Measurements from ENCODE around the gene KCNMA1.

The KCNMA1 gene

DNA sequence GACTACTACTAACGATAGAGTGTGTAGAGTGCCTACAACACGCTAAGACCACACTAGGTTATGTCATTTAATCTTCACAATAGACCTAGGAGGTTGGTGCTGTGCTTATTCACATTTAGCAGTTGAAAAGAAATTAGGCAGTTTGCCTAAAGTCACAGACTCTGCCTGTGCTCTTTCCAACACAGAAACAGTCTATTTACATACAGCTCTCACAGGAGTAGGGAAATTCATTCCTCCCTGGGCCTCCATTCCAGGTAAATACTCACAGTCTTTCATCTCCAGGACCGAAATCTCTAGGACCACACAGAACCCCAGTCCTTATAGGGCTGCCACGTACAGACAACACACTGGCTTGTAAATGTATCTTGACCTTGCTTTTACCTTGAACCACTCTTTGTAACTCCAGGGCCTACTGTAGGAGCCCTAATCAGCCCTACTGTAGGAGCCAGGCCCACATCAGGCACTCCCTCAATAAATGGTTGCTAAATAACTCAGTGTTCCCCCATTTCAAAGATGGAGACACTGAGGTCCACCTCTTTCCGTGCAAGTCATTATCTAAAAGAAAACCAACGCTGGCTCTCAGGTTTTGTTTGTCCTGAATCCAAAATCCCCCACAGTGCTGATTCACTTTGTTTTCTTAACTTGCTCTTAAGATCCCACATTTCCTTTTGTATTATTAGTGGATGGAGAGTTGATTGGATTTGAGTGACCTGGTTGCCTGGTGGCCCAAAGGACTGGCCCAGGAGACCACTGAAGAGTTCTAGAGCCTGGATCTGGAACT lies 146.9 kb downstream of the KCNMA1 start:
- DNase-seq (ENCODE audit: low read depth in 2 of 2) = no peak

- no peak for DNase-seq (ENCODE audit: low read depth in 2 of 2)
Measured at GRCh38 chr10:77486517-77486916, 151.1 kb downstream of the KCNMA1 start.

GRCh38 chr10:77485847-77486246 lies 151.8 kb downstream of the KCNMA1 start:
- no peak for DNase-seq (ENCODE audit: low read depth in 2 of 2)

- no peak for DNase-seq (ENCODE audit: low read depth in 2 of 2)
Measured at GRCh38 chr10:77482072-77482471, 155.5 kb downstream of the KCNMA1 start.

DNA sequence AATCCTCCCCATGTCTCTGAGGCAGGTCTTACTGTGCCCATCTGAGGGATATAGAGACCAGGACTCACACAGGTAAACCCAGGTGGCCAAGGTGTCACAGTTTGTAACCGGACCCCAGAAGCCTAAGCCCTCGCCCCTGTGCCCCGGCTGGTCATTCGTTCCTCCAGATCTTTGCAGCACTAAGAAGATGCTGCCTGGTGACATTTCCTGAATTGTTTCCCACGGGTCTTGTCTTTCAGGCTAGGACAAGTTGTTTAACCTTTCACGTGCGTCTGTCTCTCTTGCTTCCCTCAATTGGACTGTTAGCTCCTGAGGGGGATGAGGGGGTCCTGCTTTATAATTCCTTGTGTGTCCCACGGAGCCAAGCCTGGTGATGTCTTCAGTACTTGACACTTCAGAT lies 158.0 kb downstream of the KCNMA1 start:
- DNase-seq (ENCODE audit: low read depth in 2 of 2) = no peak

- DNase-seq (ENCODE audit: low read depth in 2 of 2) = no peak
Measured at GRCh38 chr10:77478962-77479359, 158.6 kb downstream of the KCNMA1 start.

GRCh38 chr10:77478247-77478961 lies 159.2 kb downstream of the KCNMA1 start:
- DNase-seq (ENCODE audit: low read depth in 2 of 2) = no peak

DNA sequence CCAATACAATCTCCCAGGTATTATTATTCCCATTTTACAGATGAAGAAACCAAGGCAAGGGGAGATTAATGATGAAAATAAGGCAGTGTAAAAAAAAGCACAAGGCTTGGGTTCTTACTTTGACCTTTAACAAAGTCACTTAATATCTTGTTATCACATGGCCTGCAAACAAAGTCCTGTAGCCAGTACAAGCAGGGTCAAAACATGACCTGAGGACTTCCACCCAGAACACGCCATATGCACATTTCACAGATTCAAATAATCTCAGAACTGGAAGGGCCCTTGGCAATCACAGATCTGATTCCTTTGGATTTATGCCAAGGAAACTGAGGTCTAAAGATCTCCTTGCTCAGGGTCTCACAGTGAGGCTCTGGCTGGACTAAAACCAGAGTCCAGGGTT lies 162.1 kb downstream of the KCNMA1 start:
- no peak for DNase-seq (ENCODE audit: low read depth in 2 of 2)

DNA sequence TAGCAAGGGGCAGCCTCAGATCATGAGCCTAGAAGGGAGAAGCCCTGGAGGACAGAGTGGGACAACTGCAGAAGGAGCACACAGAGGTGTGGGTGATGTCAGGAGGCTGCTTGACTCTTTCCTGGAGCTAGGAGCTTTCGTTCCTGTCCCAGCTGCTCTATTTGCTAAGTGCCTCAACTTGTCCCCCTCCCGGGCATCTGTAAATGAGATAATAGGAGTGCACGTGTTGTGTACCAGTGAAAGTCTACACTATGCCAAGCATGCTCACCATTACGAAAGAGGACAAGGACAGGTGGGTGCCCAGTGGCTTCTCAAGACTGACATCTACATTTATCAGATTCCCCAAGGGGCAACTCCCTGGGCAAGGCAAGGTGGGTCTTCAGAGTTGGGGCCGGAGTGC lies 162.7 kb downstream of the KCNMA1 start:
- DNase-seq (ENCODE audit: low read depth in 2 of 2) = no peak

DNA sequence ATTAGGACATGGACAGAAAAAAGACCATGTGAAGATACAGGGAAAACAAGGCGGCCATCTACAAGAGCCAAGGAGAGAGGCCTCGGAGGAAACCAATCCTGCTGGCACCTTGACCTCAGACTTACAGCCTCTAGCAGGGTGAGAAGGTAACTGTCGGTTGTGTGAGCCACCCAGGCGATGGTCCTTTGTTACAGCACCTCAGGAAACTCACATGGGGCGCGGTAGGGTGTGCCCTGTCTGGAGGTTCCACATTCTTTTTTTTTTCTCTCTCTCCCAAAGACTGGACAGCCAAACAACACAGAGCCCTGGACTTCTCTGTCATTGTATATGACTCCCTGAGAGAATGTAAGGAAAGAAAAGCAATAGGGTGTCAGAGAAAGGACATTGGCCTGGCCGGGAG lies 163.2 kb downstream of the KCNMA1 start:
- no peak for DNase-seq (ENCODE audit: low read depth in 2 of 2)

DNA sequence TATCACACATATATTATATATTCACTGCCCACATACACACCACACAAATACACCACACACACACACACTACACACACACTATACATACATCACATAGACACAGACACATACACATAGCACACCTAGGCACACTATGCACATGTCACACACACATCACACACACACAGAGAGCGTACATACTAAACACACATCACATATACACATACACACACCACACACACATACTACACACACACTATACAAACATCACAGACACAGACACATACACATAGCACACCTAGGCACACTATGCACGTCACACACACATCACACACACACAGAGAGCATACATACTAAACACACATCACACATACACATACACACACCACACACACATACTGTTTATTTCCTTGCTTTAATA lies 165.5 kb downstream of the KCNMA1 start:
- no peak for DNase-seq (ENCODE audit: low read depth in 2 of 2)

- no peak for DNase-seq (ENCODE audit: low read depth in 2 of 2)
Measured at GRCh38 chr10:77471069-77471536, 166.5 kb downstream of the KCNMA1 start.

DNA sequence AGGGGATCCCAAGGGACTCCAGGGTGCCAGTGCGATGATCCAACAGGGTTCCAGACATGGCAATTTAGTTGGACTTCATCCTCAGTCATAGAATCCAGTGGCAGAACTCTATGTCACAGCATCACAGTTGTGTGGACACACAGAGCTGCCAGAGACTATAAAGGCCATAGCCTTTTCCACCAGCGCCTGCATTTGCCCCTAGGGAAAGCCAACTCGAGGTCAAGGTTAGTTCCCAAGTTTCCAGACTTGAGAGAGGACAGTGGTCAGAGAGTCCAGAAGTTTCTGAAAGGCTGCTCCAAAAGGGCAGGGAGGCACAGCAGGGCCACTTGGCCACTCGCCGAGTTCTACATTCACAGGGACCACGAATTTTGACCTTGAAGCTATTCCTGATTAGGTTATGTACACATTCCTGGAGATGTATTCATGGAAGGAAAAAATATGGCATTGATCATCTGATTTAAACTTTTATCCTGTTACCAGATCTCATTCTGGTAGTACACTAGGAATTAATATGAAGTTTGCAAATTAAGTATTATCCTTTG lies 170.1 kb downstream of the KCNMA1 start:
- no peak for DNase-seq (ENCODE audit: low read depth in 2 of 2)

DNA sequence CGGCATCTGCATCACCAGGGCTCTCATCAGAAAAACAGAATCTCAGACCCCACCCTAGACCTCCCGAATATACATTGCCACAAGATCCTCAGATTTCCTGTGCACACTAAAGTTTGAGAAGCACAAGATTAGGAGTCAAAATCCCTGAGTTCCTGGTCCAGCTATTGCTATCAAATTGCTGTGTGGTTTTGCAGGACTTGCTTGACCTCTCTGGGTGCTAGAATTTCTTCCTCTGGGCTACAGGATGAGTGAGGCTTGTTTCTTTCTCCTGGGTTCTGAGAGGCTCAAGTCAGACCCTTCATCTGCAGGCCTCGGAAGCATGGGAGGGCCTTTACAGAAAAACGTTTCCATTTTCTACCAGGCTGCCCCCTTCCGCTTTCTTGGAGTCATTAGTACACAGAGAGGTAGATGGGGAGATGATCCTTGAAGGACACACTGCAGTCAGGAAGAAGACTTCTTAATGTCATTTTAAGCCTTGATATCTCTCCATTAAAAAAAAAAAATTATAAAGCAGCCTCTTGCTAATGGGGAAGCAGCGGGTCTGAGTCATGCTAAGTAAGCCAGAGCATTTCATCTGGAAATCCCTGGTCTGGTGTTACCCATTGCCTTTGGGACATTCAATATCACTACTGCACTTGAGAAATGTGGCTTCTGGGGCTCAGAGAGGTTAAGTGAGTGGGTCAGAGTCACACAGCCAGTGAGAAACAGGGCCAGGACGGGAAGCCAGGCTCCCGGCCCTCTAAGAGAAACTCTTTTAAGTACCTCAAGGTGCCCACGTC lies 173.5 kb downstream of the KCNMA1 start:
- DNase-seq (ENCODE audit: low read depth in 2 of 2) = no peak

DNA sequence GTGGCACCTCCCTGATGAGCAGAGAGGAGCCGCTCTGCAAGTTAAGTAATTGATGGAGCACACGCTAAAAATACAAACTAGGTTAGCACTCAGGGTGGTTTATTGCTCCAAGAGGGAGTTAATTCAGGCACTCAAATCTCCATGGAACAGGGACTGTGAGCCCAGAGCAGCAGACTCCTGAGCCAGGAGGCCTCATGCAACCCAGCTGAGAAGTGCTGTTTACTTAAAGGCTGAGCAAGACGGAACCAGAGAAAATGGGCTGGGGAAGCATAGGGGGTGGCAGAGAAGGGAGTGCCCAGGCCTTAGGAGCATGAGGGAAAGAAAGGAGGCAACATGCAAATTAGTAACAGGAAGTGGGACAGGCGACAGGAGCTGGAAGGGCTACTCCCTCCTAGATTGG lies 174.1 kb downstream of the KCNMA1 start:
- DNase-seq (ENCODE audit: low read depth in 2 of 2) = no peak

GRCh38 chr10:77461636-77462296 lies 175.8 kb downstream of the KCNMA1 start:
- DNase-seq (ENCODE audit: low read depth in 2 of 2) = no peak

DNA sequence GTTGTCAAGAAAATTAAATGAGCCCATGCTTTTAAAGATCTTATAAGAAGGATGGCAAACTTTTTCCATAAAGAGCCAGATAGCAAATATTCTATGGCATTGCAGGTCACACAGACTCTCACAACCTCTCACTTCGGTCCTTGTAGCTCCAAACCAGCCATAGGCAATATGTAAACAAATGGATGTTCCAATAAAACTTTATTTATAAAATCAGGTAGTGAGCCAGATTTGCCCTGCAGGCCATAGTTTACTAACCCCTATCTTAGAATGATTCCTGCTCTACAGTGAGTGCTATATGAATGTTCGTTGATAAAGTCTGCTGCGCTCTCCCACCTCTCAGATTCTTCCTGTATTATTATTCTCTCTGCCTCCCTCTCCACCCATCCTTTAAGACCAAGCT lies 177.7 kb downstream of the KCNMA1 start:
- DNase-seq (ENCODE audit: low read depth in 2 of 2) = no peak

- no peak for DNase-seq (ENCODE audit: low read depth in 2 of 2)
Measured at GRCh38 chr10:77458986-77459590, 178.5 kb downstream of the KCNMA1 start.

DNA sequence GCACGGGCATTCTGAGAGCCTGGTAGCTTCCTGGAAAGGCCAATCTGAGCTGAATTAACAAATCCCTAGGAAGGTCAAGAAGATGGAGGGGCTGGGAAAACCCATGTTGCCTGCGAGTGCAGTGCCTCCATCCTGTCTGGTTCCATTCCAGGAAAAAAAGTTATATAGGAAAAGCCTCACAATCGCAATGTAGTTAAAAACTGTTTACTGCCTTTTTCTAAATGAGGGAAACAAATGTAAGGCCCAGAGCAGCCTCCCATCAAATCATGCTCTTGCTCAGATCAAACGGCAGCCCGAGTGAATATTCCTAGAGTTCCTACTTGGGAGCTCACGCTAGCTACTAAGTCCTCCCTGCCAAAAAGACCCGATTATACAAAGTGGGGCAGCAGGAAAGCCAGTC lies 179.9 kb downstream of the KCNMA1 start:
- no peak for DNase-seq (ENCODE audit: low read depth in 2 of 2)

GRCh38 chr10:77457266-77457665 lies 180.3 kb downstream of the KCNMA1 start:
- DNase-seq (ENCODE audit: low read depth in 2 of 2) = no peak

DNA sequence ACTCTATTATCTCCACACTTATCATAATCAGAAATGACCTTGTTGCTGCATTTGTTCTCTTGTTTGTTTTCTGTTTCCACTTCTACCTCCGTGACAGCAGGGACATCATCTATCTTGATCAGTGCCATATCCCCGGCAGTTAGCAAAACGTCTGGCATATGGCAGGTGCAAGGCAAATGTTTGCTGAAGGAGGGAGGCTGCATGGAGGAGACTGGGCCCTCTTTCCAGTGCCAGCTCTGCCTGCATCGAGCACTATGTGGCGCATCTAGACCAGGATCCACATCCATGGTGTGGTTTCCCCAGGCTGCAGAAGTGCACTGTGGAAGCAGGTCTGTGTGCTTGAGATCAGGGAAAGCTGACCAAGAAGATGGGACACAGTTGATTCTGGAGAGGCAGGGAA lies 181.2 kb downstream of the KCNMA1 start:
- no peak for DNase-seq (ENCODE audit: low read depth in 2 of 2)

Data from stimulated activated CD4-positive, alpha-beta T cell treated with anti-CD3 and anti-CD28 coated beads, Interleukin-1b, Interleukin-23, amount 100 ng/mL, for 4 hours (primary cell).